ENCODE data around the gene EPC2. TPM values are rescaled to one million over a fixed set of nuclear protein-coding genes. Genes with fewer than 3 reads are reported as not detected.

EPC2 gene
- total and polyA plus RNA-seq, 2 donors from 2014 or later, result 7.2 to 43.9 TPM

- H3K36me3 ChIP-seq (ENCODE audit: control insufficient read depth in 2 of 3, insufficient read depth in 3 of 3, low read length in 3 of 3), result peaks cover 0 to 6% (median 0%) of the 10 kb centered on the region in 3 donors
- DNase-seq (no peak), FAIRE-seq (no peak)
- no peak overlapping the region for H3K27ac ChIP-seq (ENCODE audit: low read depth in 2 of 2, low read length in 2 of 2)
- intact Hi-C loops (cut with DNase I), result no loop called here
- TF ChIP-seq CTCF (IDR thresholded peaks at IDR 0.05; ENCODE audit: borderline replicate concordance, extremely low read depth, insufficient read depth), result no peak
- peaks cover 0 to 17% (median 8%) of the 10 kb centered on the region in 3 donors for H3K9me3 ChIP-seq (ENCODE audit: control insufficient read depth in 2 of 3, insufficient read depth in 1 of 3, low read length in 3 of 3)
- H3K9ac ChIP-seq (ENCODE audit: low read length in 3 of 3), result no peak overlapping the region
- no peaks in the 10 kb centered on the region for H3K27me3 ChIP-seq (ENCODE audit: control insufficient read depth, insufficient read depth, low read length)
- no peaks in the 10 kb centered on the region for H3K4me1 ChIP-seq (ENCODE audit: control insufficient read depth in 2 of 3, insufficient read depth in 2 of 3, low read depth in 1 of 3, low read length in 3 of 3)
- H3K4me3 ChIP-seq (ENCODE audit: low read length in 3 of 3), result no peak overlapping the region
These were observed 52.4 kb downstream of the EPC2 start for GRCh38 chr2:148696985-148697384.

- H3K4me3 ChIP-seq (ENCODE audit: low read length in 3 of 3), result no peak overlapping the region
These were observed 55.3 kb downstream of the EPC2 start for GRCh38 chr2:148699830-148700229.

GRCh38 chr2:148701039-148701438, 56.5 kb downstream of the EPC2 start:
- Histone ChIP-seq H3K27me3 (ENCODE audit: control insufficient read depth, insufficient read depth, low read length) (no peaks in the 10 kb centered on the region), H3K9ac (ENCODE audit: low read length in 3 of 3) (no peak overlapping the region), H3K9me3 (ENCODE audit: control insufficient read depth in 2 of 3, insufficient read depth in 1 of 3, low read length in 3 of 3) (peaks cover 0 to 17% (median 8%) of the 10 kb centered on the region in 3 donors), H3K36me3 (ENCODE audit: control insufficient read depth in 2 of 3, insufficient read depth in 3 of 3, low read length in 3 of 3) (peaks cover 0 to 2% (median 2%) of the 10 kb centered on the region in 3 donors), H3K27ac (ENCODE audit: low read depth in 2 of 2, low read length in 2 of 2) (no peak overlapping the region), H3K4me1 (ENCODE audit: control insufficient read depth in 2 of 3, insufficient read depth in 2 of 3, low read depth in 1 of 3, low read length in 3 of 3) (no peaks in the 10 kb centered on the region), H3K4me3 (ENCODE audit: low read length in 3 of 3) (no peak overlapping the region)
- FAIRE-seq, result no peak
- intact Hi-C loops (cut with DNase I), result no loop called here
- TF ChIP-seq CTCF (IDR thresholded peaks at IDR 0.05; ENCODE audit: borderline replicate concordance, extremely low read depth, insufficient read depth), result no peak
- no peak for DNase-seq

More at GRCh38 chr2:148699830-148700229, 55.3 kb downstream of the EPC2 start:
- DNase-seq, result no peak
- no peaks in the 10 kb centered on the region for H3K4me1 ChIP-seq (ENCODE audit: control insufficient read depth in 2 of 3, insufficient read depth in 2 of 3, low read depth in 1 of 3, low read length in 3 of 3)
- no peak overlapping the region for H3K9ac ChIP-seq (ENCODE audit: low read length in 3 of 3)
- H3K36me3 ChIP-seq (ENCODE audit: control insufficient read depth in 2 of 3, insufficient read depth in 3 of 3, low read length in 3 of 3), result peaks cover 0 to 2% (median 2%) of the 10 kb centered on the region in 3 donors
- H3K9me3 ChIP-seq (ENCODE audit: control insufficient read depth in 2 of 3, insufficient read depth in 1 of 3, low read length in 3 of 3), result peaks cover 0 to 17% (median 8%) of the 10 kb centered on the region in 3 donors
- intact Hi-C loops (cut with DNase I), result no loop called here
- no peak for FAIRE-seq
- no peaks in the 10 kb centered on the region for H3K27me3 ChIP-seq (ENCODE audit: control insufficient read depth, insufficient read depth, low read length)
- H3K27ac ChIP-seq (ENCODE audit: low read depth in 2 of 2, low read length in 2 of 2), result no peak overlapping the region
- no peak for TF ChIP-seq CTCF (IDR thresholded peaks at IDR 0.05; ENCODE audit: borderline replicate concordance, extremely low read depth, insufficient read depth)

- H3K36me3 ChIP-seq (ENCODE audit: control insufficient read depth in 2 of 3, insufficient read depth in 3 of 3, low read length in 3 of 3), result peaks cover 0 to 2% (median 0%) of the 10 kb centered on the region in 3 donors
- H3K9me3 ChIP-seq (ENCODE audit: control insufficient read depth in 2 of 3, insufficient read depth in 1 of 3, low read length in 3 of 3), result peaks cover 0 to 17% (median 8%) of the 10 kb centered on the region in 3 donors
- no peaks in the 10 kb centered on the region for H3K27me3 ChIP-seq (ENCODE audit: control insufficient read depth, insufficient read depth, low read length)
- no peak for TF ChIP-seq CTCF (IDR thresholded peaks at IDR 0.05; ENCODE audit: borderline replicate concordance, extremely low read depth, insufficient read depth)
- FAIRE-seq (peak; percentile 44), DNase-seq (no peak)
- H3K27ac ChIP-seq (ENCODE audit: low read depth in 2 of 2, low read length in 2 of 2), result no peak overlapping the region
- no peak overlapping the region for H3K4me3 ChIP-seq (ENCODE audit: low read length in 3 of 3)
- H3K9ac ChIP-seq (ENCODE audit: low read length in 3 of 3), result no peak overlapping the region
- intact Hi-C loops (cut with DNase I), result no loop called here
- H3K4me1 ChIP-seq (ENCODE audit: control insufficient read depth in 2 of 3, insufficient read depth in 2 of 3, low read depth in 1 of 3, low read length in 3 of 3), result no peaks in the 10 kb centered on the region
These were observed 57.3 kb downstream of the EPC2 start for GRCh38 chr2:148701877-148702276.

Measured in kidney (tissue), 14 donors.